Femur (tissue), 1 donor: Measurements from ENCODE around the gene PLBD2.
"Not testable (repeated sequence)": the region's sequence is repeated elsewhere in the genome, so short reads cannot be mapped to it uniquely, and the experiment has no call there.

ENCODE experiments used
- DNase-seq: peaks from one replicate; pipeline ENCODE4 v3.0.0-alpha.2; 2017

PLBD2 gene

DNA sequence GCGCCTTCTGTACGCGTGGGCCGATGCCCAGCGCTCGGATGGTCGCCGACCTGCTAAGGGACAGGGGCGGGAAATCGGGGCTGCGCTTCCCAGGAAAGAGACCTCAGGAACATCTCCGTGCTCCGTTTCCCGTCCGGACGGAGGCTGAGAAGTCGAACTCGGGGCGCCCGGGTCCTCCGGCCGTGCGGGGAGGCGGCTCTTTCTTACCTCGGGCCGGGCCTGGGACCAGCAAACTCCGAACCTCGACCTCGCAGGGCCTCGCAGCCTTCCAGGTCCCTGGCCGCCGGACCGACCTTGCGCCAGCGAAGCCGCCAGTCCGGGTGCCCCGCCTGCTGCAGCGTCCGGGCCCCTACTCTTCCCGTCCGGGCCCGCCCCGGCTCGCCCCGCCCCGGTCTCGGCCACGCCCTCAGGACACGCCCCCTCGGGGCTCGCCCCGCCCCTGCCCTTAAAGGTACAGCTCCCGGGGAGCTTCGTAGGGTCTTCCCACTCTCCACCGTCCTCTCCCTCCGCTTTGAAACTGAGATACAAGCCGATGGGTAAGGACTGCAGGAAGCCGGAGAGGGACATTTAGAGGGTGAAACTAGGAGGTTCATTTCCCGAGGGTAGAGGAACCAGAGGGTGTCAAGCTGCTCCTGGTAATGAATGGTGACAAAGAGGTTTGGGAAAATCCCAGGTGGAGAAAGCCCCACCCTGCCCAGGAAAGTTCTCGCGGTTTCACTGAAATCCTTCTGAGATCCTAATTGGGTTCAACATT lies 23.4 kb upstream of the PLBD2 start, which contains the start of gene SLC8B1:
Gene SLC8B1, minus strand, starts transcription at position 324 of the 754 bp plus-strand sequence. CDS start 2,231 bp downstream, outside the sequence.
- peak; percentile 92 for DNase-seq

DNA sequence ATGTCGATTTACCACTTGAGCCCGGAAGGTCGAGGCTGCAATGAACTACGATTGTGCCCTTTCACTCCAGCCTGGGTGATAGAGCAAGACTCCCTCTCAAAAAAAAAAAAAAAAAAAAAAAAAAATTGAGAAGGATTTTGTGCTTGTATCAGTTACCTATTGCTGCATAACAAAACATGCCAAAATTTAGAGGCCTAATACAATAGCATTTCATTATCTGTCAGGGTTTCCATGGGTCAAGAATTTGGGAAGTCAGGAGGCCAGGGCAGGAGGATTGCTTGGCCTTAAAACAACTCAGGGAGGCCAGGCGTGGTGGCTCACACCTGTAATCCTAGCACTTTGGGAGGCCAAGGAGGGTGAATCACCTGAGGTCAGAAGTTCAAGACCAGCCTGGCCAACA lies 18.8 kb upstream of the PLBD2 start:
- DNase-seq = no peak

DNA sequence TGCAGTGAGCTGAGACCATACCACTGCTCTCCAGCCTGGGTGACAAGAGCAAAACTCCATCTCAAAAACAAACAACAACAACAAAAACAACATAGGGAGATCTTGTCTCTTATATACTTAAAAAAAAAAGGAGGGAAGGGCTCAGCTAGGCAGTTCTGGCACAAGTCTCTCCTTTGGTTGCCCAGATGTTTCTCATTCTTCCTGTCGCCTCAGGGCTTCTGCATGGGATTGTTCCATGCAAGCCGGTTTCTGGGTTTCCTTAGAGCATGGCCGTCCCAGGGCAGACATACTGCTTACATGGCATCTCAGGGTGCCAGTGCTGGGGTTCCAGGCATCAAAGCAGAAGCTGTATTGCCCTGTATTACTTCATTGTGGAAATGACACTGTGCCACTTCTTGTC lies 18.3 kb upstream of the PLBD2 start:
- DNase-seq = no peak

DNA sequence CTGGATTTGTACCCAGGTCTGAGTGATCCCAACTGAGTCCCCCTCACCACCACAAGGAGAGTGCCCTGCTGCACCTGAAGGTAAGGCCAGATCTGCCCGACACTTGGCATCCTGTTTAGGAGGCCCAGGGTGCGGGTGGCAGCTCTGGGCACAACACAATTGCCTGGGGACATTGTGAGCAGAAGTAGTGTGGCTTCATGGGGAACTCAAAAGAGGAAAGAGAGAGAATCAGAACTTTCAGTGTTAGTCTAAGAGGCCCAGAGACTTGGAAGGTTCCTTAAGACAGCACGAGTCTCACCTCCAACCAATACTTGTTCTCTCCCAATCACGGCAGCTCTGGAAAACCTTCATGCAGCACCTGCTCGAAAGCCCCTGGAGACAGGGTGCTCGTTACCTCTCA lies 16.9 kb upstream of the PLBD2 start:
- DNase-seq = no peak

DNA sequence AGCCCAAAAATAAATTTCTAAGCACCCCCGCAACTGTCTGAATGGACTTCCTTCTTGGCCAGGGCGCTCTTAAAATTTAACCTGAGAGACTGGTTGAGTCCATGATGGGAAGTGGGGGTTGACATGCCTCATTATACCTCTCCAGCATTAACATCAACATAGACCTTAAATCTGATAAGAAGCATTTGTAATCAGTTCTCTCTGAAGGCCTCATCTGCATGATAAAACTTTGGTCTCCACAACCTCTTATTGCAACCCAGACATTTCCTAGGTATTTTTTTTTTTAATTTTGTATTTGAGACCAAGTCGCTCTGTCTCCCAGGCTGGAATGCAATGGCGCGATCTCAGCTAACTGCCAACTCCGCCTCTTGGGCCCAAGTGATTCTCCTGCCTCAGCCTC lies 13.1 kb upstream of the PLBD2 start:
- DNase-seq = no peak

DNA sequence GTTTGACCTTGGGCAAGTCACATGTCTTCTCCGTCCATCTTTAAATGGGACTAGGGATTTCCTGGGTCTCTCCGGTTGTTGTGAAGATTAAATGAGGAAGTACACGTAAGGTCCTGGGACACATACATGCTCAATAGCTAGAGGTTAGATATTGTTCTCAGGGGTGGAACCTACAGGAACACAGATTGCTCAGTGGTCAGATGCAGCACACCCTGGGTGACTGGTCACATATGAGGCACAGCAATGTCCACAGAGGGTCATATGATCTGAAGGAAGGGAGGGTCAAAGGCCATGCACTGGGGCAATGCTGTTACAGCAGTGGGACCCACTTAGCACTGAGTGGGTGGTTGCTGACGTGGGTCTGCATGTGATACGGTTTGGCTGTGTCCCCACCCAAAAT lies 12.0 kb upstream of the PLBD2 start:
- no peak for DNase-seq

DNA sequence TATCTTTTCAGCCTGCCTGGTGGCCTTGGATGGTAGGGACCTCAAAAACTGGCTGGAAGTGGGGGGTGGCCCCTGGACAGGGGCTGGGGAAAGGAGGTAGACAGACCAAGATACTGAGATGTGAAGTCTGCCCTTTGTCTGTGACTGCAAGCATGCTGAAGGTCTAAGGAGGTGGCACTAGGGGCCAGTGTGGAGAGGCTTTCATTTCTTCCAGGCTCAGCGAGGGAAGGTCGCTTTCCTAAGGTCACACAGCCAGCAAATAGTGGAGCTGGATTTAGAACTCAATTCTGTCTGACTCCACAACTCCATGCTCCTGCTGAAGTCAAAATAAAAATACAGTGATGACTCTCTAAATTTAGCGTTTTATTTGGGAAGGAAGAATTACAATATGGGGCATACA lies 11.3 kb upstream of the PLBD2 start:
- DNase-seq = no peak

DNA sequence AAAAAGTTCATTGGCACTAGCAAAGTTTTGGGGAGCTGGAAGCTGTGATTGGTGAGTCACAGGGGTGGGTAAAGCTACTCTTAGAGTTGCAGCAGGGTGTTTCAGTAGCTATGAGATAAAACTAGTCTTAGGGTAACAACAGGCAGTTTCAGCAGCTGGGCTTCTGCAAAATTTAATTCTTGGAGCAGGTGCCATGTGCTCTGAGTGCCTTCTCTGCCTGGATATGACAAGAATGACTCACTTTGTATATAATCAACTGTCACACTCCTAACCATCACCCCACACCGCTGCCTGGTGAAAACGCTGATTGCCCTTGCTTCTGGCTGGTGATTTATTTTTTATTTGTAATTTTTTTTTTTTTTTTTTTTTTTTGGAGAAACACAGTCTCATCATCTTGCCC lies 10.5 kb upstream of the PLBD2 start:
- no peak for DNase-seq

DNA sequence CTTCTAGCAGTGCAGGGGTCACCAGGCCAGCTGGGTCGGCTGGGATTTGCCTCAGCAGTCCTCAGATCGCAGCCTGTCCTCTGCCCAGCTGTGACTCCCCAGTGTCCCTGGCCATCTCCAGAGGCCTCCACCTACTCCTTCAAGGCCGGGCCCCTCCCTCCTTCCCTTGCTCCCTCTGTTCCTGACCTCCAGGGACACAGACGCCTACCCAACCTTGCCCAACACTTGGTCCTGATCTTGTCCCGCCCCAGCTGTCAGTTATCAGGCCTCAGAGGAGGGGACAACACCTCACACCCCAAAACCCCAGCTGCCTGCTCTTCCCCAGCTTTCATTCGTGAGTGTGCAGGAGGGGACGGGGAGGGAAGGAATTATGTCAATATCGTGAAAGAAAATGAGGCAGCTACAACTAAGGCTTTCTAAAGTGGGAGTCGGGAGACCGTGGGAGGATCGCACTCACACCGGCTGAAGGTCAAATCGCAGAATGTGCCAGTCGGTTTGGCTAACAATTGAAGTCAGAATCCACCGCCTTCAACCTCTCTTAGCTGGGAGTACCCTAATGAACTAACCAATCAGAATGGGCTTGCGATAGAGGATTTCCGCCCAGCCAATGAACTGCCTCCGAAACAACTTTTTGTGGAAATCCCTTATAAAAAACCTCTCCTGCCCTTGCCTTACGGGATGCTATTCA lies 9.4 kb upstream of the PLBD2 start:
- no peak for DNase-seq

DNA sequence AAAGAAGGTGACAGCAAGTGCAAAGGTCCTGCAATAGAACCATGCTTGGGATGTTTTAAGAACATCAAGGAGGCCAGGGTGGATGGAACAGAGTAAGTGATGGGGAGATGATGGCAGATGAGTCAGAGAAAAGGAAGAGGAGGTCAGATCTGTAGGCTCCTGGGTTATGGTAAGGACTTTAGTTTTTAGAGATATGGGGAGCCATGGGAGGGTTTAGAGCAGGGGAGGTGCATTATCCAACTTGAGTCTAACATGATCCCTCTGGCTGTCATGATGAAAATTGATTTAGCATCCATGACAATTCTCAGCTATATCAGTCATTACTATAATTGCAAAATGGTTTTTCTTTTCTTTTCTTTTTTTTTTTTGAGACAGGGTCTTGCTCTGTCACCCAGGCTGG lies 7.3 kb upstream of the PLBD2 start:
- no peak for DNase-seq

DNA sequence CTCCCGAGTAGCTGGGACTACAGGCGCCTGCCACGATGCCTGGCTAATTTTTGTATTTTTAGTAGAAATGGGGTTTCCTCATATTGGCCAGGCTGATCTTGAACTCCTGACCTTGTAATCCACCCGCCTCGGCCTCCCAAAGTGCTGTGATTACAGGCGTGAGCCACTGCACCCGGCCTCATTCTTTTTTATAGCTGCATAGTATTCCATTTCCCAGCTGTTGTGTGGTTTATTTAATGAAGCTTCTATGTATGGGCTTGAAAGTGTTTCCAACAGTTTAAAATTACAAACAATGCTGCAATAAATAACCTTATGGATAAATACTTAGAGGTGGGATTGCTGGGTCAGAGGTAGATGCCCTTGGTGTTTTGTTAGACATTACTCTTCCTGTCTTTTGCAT lies 4.2 kb upstream of the PLBD2 start:
- not testable (repeated sequence) for DNase-seq

DNA sequence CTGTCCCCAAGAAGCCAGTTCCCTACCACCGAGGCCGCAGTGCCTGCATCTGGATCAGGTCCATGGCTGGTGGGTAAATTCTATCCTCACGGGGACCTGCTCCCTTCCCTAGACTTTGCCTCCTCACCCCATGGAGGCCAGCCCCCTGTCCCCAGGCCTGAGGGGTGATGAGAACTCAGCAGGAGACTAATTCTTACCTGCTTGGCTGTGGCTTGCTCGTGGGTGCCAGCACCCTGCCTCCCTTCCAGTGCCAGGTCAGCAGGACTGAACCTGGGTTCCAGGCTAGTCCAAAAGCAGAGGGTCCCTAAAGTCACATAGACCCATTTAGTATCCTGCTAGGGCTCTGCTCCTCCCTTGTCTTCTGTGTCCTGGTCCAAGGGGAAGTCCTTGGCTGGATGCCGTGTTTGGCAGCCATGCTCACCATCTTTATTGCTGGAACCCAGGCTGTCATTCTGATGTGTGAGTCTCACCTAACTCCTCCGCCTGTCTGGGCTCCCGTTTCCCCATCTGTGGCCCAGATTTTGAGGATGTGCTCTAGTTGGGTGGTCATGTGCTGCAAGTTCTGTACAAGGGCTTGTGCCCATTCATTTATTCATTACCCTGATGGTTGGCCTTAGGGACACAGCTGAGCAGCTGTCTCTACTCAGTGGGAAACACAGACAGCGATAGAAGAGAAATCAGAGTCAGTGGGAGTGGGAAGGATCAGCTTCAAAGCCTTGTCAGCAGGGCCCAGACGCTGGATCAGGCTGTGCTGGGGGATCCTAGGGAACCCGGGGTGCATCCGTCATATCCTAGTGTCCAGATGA lies 949 bp downstream of the PLBD2 start:
- DNase-seq = peak; percentile 55

DNA sequence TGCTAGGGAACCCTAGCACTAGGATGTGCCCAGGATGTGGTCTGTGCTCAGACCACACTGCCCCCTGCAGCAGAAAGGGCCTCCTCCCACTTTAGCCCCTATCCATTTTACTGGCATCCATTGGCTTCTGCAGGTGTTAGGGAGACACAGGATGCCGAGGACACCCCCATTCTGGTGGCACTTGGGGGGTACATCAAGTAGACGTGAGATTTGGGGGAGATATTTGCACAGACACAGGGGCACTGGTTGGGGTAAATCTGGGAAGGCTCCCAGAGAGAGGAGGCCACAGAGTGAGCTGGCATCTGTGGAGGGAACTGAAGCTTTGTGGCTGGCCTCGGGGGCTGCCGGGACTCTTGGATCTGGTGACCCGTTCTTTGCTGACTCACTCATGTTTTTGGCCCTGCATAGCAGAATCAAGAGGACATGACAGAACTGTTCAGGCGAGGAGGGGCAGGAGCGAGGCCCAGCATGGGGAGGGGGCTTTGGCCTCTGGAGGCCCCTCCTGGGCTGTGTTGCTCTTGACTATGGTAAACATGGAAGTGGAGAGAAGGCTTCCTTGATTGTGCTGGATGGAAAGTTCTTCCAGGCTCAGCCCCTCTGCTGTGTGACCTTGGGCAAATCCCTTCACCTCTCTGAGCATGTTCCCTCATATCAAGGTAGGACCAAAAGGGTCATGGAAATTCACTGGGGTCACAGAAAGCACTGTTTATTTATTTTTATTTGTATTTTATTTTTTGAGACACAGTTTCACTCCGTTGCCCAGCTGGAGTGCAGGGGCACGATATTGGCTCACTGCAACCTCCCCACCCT lies 1.8 kb downstream of the PLBD2 start:
- no peak for DNase-seq

DNA sequence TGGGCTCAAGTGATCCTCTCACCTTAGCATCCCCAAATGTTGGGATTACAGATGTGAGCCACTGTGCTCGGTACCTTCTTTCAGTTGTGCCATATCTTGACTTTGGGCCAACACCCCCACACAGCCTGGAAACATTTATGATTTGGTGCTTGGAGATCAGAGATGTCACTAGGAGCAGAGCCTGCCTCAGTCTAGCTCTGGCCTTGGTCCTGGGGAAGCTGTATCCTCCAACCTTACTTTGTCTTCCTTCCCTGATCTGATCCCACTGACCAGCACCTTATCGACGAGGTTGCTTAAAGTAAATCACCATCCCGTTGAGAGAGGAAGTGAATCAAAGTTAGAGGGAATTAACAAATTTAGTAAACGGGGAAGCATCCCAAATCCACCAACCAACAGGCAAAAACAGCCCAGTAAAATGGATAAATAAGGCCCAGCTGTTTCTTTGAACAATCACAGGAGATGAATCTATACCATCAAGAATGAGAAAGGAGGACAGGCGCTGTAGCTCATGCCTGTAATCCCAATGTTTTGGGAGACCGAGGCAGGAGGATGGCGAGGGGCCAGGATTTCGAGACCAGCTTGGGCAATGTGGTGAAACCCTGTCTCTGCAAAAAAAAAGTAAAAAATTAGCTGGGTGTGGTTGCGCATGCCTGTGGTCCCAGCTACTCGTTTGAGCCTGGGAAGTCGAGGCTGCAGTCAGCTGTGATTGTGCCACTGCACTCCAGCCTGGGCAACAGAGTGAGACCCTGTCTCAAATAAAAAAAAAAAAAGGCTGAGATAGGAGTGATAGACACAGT lies 3.4 kb downstream of the PLBD2 start:
- DNase-seq = no peak

DNA sequence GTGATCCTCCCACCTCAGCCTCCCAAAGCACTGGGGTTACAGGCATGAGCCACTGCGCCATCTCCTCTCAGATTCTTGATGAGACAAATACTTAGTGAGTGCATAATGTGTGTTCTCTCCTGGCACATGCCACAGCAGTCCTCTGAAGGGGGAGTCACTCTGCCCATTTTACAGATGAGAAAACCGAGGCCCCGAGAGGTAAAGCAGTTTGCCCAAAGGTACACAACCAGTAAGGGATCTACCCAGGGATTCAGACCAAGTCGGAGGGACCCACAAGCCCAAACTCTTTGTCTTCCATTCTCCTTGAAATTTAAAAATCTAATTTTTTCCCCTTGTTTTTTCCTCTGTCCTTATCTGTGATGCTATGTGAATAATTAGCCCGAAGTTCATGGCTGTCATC lies 6.3 kb downstream of the PLBD2 start:
- DNase-seq = no peak

DNA sequence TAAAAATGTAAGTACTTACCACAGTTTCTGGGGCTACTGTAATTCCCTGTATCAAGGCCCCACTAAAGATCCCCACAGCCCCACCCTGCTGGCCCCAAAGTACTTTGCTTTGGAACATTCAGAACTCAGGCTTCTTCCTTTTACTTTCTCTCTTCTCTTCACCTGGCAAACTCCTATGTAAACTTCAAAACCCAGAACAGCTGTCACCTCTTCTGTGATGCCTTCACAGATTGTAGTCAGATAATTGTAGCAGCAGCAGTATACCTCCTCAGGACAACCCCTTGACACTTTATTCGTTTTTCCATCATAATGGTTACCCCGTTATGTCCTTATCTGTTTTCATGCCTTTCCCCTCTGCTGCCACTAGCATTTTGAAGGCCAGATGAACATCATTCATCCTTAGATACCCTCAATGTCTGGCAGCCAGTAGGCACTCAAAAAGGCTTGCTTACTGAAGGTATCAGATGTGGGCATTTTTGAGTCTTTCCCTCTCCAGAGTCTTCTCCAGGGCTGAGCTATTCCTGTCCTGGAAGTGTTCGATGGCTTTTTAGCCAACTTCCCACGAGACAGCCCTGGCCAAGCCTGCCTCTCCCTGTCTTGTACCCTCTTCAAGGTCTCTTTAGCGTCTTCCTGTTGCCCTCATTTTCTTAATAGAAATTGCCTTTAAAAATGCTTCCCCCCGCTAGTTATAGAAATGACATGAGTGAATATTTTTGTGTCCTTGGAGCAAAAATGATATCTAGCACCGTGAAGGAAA lies 7.4 kb downstream of the PLBD2 start:
- DNase-seq = no peak

DNA sequence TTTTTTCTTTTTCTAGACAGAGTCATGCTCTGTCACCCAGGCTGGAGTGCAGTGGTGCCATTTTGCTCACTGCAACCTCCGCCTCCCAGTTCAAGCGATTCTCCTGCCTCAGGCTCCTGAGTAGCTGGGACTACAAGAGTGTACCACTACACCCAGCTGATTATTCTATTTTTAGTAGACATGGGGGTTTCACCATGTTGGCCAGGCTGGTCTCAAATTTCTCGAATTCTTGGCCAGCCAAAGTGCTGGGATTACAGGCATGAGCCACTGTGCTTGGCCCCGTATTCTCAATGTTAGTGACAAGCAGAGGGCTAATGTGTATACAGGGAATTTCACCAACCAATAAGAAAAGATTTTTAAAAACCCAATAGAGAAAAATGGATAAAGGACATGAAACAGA lies 8.4 kb downstream of the PLBD2 start:
- DNase-seq = no peak

DNA sequence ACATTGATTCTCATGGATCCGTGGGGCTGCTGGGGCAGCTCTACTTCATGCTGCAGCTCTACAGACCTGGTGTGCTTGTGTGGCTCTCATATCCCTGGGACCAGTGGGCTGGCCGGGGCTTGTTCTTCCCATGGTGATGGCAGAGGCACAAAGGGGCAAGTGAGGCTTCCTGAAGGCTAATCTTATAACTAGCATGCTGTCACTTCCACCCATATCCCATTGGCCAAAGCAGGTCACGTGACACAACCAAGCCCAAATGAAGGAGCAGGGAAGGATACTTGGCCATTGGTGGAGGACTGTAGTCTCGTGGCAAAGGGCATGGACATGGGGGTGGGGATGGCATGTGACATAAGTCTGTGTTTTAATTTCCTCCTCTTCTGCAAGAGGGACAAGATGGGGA lies 9.9 kb downstream of the PLBD2 start:
- DNase-seq = no peak

DNA sequence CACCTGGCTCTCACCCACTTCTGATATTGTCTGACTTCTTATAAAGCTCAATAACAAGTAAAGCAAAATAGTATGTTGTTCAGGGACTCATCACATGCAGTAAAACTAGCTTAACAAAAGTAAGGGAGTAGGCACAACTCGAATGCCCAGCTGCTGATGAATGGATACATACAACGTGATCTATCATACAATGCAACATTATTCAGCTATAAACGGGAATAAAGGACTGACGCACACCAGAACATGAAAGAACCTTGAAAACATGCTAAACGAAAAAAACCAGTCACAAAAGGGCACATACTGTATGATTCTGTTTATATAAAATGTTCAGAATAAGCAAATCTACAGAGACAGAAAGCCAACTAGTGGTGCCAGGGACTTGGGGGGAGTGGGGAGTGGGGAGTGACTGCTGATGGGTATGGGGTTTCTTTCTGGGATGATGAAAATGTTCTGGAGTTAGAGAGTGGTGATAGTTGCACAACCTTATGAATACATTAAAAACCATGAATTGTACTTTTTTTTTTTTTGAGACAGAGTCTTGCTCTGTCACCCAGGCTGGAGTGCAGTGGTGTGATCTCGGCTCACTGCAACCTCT lies 11.1 kb downstream of the PLBD2 start:
- no peak for DNase-seq

DNA sequence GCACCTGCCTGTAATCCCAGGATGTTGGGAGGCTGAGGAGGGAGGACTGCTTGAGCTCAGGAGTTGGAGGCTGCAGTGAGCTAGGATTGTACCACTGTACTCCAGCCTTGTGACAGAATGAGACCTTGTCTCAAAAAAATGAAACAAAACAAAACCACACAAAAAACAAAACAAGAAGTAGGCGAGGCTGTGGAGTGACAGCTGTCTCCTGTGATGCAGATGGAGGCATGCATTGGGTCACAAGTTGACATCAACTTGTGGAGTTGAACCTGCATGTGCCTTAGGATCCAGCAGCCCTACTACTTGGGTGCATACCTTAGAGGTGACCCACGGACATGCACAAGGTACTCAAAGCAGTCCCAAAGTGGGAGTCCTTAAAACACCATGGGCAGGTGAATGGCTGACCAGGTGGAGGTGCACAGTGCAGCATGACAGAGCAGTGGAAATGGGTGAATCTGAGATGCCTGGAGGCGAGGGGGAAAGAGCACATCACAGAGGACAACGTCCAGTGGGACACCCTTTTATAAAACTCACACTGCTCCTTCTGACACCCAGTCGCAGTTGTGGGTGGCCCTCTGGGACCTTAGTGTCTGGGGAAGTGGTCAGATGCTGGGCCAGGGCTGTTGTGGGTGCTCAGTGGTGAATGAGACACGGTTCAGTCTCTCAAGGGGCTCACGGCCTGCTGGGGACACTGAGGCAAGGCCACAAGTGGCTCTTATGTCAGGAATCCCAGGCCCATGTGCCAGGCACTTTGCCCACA lies 12.7 kb downstream of the PLBD2 start:
- DNase-seq = no peak
